Fibroblast of peridontal ligament (primary cell): ENCODE data around the gene MERTK.

Experiments used
- DNase-seq: peaks from one replicate; pipeline ENCODE4 v3.0.0-alpha.2; 2010; ENCODE audit errors: extremely low read depth

The MERTK gene

GRCh38 chr2:112075490-112076260, 177.3 kb downstream of the MERTK start:
- peak; percentile 8 for DNase-seq

- DNase-seq: peak; percentile 40
Measured at GRCh38 chr2:112077814-112078213, 179.4 kb downstream of the MERTK start.
